CD4-positive, alpha-beta T cell treated with Interferon gamma for 1 hour (primary cell): ENCODE results near the gene PNMA5.

Experiments
- DNase-seq: peaks from one replicate; pipeline ENCODE4 v3.0.0-alpha.2; 2020

The PNMA5 gene

DNA sequence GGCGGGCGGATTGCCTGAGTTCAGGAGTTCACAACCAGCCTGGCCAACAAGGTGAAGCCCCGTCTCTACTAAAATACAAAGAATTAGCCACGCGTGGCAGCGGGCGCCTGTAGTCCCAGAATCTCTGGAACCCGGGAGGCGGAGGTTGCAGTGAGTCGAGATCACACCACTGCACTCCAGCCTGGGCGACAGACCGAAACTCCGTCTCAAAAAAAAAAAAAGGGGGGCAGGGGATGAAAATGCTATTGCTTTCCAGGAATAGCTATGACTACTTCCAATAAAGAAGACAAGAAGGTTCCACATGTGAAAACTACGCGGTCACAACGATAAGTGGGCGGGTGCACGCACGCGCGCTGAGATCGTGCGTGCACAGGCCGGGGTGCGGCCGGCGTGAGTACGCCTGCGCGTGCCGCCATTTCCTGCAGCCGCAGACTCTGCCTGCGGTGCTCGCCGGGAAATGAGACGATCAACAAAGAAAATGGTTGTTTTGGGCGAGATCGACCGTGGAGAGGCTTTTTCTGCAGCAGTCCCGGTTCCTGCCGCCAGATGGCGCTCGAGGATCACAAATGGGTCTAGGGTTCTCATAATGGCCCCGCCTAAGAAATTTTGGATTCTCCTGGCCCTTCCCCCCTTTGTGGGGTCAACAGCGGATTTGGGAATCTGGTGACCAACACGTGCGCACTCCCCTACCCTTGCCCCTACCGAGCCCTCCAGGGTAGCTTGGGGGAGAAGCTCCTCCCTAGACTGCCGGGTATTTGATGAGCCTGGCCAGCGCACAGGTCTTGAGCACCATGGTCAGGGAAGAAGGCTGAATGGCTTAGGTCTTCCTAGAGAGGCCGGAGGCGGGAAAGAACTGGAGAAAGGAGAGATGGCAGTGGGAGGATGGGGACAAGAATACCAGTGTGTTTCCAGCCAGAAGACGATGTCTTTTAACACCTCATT, 35.1 kb downstream of the PNMA5 start:
- peak; percentile 93 for DNase-seq

DNA sequence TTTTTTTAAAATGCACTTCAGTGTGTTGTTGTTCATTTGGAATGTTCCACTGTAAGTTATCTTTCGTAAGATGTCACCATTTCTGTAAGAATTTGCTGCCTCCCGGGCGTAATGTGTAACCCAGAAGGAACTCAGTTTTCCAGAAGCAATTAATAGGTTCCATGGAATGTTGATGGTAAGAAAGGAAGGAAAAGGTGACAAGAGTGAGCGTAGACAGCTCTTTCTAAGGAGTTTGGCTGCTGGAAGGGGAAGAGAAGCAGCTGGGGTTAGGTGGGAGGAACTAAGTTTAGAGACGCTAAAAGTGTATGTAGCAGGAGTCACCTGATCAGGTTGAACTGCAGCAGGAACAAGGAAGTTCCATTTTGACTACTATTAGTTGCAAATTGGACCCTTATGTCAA, 35.9 kb downstream of the PNMA5 start:
- no peak for DNase-seq

DNA sequence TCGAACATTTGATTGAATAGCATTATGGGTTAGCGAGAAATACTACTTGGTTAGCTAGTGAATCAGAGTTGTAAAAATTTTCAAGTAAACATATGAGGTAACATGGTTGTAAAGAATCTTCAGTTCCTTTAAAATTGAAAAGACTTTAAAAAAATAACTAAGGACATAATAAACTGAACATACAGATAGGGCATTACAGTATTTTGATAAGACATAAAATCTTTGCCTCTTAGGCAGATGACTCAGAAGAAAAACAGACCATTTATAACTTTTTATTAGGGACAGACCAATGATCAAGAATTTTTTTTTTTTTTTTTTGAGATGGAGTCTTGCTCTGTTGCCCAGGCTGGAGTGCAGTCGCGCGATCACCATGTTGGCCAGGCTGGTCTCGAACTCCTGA, 43.1 kb downstream of the PNMA5 start:
- DNase-seq = no peak

DNA sequence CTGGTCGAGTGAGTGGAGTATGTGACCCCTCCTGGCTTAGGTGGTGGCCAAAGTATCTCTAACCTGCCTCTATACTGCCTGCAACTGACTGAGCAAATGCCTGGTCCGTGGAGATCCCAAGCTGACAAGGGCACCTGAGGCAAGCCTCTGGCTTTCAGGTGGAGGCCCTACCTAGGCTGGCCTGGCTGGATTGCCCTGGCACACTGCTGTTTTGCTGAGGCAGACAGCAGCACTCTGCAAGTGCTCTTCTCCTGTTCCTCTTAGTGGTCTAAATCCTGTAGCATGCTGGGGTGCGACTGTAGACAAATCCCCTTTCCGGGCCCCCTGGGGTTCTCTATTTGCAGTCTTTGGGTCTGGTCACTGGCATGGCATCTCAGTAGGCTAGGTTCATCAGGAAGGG, 44.8 kb downstream of the PNMA5 start:
- DNase-seq = no peak

DNA sequence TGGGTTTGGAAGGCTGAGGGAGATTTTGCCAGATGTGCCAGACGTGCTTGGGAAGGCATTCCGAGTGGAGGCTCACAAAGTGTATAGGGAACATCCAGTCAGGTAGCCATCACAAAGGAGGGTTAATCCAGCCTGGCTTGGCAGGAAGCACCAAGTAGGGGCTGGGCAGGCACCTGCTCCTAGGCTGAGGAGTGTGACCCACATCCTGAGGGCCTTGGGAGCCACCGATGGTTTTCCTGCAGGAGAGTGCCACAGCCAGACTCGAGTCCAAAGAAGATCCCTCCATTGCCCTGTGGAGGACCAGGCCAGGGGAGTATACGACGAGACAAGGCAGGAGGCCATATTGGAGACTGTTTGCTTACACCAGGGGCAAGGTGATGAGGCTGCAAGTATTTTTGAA, 47.2 kb downstream of the PNMA5 start:
- no peak for DNase-seq

DNA sequence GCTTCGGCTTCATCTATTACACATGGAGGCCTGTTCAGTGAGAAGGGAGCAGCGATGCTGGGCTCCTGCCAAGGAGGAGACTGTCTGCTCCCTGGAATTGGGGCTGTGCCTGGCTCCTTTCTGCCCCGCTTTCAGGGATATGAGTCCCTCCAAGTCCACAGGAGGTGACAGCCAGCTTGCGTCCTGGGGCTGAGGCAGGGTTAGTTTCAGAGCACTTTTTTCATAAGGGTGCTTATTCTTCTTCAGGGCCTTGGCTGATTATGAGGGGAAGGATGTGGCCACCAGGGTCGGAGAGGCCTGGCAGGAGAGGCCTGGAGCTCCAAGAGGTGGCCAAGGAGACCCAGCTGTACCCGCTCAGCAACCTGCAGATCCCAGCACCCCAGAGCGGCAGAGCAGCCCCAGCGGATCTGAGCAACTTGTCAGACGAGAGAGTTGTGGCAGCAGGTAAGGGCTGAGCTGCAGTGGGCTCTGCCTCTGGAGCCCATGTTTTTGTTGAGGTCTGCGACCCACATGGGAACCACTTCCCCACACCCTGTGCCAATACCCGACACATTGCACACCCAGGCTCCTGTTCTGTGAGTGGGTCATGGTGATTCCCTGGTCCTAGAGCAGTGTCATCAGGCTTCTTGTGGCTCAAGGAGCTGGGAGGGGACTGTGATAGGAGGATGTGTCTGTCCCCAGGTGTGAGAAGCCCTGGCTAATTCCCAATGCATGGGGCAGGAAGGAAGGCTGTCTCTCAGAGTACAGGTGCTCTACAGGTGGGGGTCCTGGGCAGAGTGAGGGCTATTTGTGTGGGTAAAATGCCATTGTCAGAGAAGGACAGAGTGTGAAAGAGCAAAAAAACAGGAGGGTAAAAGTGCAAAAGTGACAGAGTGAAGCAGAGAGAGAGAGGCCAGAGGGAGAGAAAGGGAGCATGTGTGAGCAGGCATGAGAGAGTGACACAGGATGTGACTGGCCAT, 48.6 kb downstream of the PNMA5 start:
- no peak for DNase-seq

DNA sequence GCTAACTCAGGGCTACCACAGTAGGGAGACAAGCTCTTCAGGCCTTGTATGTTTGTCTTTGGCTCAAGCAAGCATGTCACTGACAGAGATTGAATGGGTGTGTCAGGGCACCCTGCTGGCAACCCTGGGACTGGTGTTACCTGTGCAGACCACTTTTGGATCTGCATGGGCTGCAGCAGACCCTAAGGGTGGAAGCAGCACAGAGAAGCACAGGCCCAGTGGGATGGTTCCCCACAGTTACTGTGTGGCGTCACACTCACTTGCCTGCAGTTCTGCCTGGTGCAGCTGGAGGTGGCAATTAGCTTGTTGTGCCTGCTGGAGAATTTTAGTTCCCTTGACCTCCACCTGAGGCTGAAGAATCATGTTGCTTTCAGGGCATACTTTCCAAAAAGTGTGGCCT, 50.1 kb downstream of the PNMA5 start:
- no peak for DNase-seq

DNA sequence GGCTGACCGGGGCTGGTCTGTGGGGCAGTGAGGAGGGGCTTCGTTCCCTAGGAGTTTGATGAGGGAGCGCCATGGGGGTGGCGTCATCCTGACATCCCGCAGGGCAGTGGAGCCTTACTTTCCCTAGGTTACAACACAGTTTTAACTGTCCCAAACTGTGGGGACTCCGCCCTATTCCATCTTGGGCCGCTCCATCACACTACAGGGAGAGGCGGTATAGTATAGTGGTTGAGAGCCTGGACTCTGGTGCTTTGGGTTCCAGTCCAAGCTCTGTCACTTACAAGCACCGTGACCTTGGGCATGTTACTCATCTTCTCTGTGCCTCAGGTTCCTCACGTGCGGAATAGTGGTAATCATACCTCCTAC, 51.9 kb downstream of the PNMA5 start:
- DNase-seq = no peak

DNA sequence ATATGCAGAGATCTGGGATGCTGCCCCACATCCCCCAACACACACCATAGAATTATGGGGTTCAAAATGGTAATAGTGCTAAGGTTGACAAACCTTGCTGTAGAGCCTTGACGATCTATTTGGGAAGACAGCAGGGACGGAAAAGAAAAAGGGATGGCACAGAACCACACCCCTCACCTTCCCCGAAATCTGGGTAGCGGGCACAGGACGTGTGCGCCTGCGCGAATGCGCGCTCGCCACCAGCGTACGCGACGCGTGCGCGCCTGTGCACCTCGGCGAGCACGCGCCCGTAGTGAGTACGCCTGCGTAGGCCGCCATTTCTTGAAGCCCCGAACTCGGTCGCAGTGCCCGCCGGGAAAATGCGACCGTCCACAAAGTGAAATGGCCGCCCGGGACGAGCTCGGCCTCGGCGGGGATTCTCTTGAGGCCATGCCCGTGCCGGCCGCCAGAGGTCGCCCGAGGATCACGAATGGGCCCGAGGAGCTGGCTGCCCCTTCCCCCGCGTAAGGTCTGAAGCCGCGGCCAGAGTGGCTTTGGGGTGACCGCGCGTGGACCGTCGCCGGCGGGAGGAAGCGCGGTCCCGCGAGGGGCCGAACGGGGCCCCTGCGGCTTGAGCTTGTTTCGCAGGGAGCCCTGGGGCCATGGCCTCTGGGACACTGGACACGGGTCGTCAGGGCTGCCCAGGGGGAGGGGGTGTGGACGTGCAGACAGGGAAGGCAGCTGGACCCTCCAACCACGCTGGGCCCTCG, 52.4 kb downstream of the PNMA5 start:
- peak; percentile 93 for DNase-seq
